HG02970 (cell line): ENCODE measurements around the gene ACE.

ENCODE experiments used
- ATAC-seq: cut with Tn5 transposase; IDR thresholded peaks from one replicate; pipeline ENCODE4 v1.9.1; 2021; ENCODE audit warnings: mild to moderate bottlenecking, moderate library complexity, moderate number of reproducible peaks; ENCODE audit not compliant: unreplicated experiment, low FRiP score

Gene ACE

DNA sequence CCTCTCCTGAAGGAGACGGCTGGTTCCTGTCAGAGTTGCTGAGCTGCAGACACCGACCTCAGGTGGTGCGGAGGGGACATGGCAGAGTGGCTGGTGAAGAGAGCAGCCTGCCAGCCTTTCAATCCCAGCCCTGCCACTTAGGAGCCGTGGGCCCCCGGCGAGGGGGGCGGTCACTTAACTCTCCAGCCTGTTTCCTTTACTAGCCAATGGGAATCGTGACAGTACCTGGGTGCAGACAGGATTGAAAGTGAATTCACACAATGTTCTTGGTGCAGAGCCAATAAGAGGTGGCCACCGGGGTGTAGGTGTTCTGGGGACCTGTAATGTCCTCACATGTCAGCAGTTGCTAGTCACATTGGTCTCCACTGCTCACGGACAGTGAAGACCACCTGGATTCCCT is 13.5 kb downstream of the ACE start:
- ATAC-seq, result no peak

DNA sequence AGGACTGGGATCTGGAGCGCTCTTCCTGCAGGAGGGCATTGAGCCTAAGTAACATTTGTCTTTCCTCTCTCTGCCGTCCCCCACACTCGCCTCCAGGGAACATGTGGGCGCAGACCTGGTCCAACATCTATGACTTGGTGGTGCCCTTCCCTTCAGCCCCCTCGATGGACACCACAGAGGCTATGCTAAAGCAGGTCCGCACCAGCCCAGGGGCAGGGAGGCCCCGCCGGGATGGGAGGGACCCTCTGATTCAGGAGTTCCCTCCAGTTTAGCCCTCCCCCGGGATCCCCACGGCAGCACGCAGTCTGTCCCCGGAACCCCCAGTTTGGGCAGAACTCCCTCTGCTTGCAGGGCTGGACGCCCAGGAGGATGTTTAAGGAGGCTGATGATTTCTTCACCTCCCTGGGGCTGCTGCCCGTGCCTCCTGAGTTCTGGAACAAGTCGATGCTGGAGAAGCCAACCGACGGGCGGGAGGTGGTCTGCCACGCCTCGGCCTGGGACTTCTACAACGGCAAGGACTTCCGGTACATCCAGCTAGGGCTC is 14.1 kb downstream of the ACE start:
- no peak for ATAC-seq

DNA sequence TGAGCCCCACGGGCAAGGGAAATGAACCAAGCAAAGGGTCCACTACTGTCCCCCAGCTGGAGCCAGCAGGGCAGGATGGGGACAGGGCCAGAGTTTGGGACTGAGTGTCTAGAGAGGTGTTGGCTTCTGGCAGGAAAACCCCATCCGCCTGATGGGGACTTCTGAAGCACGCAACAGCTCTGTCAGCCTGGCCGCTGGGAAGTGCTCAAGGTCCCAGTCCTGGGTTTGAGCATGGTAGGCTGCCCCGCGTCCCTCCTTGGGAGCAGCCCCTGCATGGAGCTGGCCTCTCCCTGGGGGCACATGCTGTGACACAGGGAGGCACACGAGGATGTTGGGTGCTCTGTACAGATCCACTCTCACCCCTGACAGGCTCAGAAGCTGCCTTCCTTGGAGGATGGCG is 14.6 kb downstream of the ACE start:
- ATAC-seq, result no peak

DNA sequence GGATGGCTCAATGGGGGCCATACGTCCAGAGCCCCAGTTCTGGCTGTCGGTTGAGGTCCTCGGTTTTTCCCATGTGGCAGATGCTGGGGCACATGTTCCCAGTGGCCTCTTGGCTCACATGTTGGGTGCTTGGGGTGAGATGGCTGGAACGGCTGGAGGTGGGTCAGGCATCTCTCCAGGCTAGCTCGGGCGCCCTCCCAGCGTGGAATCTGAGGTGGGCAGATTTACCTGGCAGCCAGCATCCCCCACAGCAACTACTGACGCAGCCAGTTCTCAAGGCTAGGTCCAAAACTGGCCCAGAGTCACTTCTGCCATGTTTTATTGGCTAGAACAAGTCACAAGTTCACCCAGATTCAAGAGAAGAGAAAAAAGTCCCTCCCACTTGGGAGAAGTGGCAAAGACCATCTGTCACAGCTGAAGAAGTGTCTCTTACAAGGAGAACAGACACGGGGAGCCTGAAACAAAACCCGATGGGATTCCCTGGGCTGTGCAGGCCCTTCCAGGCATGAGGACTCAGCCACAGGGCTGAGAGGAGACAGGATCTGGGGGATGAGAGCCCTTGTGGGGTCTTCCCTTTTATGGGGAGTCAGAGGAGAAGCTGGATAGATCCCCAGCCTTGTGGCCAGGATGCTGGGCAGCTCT is 15.2 kb downstream of the ACE start:
- ATAC-seq, result no peak

DNA sequence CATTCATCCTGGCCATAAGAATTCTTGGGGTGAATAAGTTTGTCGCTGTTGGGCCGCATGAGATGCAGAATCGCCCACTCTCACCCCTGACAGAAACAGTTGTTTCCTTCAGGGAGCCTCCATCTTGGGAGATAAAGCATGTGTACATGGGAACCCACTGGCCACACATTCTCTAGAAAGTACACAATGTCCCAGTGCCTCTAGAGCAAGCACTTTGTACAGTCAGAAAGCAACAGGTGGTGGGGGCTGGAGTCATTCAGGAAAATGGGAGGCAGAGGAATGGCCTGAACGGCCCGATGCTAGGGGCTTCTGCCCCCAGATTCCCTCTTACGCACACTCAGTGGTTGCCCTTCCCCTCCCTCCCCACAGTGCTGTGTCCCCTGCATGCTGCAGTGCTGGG is 16.1 kb downstream of the ACE start:
- ATAC-seq, result no peak

DNA sequence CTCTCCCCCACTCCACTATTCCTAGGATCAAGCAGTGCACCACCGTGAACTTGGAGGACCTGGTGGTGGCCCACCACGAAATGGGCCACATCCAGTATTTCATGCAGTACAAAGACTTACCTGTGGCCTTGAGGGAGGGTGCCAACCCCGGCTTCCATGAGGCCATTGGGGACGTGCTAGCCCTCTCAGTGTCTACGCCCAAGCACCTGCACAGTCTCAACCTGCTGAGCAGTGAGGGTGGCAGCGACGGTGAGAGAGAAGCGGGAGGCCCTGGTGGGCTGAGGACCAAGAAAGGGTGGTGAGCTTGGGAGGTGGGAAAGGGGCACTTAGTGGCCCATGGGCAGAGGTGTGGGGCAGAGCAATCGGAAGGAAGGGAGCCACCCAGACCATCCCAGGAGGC is 16.6 kb downstream of the ACE start:
- no peak for ATAC-seq

DNA sequence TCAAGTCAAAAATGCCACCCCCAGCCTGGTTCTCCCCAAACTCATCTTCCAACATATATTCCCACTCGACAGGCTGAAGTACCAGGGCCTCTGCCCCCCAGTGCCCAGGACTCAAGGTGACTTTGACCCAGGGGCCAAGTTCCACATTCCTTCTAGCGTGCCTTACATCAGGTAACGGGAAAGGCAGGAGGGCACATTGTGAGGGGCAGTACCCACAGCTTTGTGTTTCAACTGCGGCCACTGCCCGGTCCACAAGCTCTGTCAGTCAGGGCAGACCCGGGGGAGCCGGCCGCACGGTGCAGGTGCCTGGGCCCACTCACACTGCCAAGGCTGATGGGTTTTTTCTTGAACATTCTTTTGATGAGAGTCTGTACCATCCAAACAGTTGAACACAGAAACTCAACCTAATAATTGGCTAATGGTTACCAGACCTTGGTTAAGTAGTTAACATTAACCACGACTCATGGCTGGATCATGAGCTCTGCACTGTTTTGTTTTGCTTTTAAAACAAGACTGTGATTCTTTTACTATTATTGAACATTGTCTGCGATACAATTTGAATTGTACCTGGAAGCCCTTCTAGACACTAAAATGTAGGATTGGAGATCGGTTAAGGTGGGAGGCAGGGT is 17.6 kb downstream of the ACE start:
- ATAC-seq, result no peak

DNA sequence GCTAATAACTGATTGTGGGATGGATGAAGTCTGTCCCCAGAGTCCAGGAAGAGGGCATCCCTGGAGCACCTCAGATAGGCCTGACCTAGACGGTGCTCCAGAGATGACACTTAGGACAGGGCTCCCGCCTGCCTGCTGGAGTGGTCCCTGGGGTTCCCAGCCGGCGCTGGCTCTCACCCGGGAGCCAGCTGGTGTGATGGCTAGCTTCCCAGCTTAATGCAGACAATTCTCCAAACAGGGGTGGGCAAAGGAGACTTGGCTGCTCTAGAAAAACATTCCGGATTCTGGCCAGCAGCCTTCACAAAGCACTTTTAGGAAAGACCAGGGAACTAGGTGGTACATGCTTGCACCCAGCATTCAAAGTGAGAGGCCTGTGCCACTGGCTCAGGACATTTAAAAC is 18.6 kb downstream of the ACE start:
- no peak for ATAC-seq

DNA sequence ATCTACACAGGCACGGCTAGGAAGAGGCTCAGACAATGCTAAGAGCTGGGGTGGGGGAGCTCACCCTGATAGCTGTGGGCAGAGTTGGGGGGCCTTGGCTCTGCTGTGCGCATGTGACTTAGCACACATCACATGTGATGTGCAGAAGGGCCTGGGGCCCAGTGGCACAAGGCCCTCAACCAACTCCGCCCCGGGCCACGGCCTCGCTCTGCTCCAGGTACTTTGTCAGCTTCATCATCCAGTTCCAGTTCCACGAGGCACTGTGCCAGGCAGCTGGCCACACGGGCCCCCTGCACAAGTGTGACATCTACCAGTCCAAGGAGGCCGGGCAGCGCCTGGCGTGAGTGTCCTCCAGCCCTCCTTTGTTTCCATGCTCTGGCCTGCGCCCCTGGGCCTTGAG is 19.3 kb downstream of the ACE start:
- ATAC-seq, result no peak

DNA sequence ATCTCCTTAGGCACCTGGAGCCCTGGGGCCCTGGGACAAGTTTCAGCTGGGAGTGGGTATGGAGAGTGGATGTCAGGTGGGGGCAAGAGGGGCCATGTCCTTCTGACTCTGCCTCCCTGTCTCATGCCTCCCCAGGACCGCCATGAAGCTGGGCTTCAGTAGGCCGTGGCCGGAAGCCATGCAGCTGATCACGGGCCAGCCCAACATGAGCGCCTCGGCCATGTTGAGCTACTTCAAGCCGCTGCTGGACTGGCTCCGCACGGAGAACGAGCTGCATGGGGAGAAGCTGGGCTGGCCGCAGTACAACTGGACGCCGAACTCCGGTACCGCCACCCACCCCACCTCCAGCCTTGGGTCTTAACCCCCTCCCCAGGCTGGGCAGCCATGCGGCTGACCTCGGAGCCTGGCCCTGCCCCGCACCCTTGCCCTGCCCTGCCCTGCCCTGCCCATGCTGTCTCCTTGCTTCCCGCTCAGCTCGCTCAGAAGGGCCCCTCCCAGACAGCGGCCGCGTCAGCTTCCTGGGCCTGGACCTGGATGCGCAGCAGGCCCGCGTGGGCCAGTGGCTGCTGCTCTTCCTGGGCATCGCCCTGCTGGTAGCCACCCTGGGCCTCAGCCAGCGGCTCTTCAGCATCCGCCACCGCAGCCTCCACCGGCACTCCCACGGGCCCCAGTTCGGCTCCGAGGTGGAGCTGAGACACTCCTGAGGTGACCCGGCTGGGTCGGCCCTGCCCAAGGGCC is 20.0 kb downstream of the ACE start:
- ATAC-seq, result no peak

DNA sequence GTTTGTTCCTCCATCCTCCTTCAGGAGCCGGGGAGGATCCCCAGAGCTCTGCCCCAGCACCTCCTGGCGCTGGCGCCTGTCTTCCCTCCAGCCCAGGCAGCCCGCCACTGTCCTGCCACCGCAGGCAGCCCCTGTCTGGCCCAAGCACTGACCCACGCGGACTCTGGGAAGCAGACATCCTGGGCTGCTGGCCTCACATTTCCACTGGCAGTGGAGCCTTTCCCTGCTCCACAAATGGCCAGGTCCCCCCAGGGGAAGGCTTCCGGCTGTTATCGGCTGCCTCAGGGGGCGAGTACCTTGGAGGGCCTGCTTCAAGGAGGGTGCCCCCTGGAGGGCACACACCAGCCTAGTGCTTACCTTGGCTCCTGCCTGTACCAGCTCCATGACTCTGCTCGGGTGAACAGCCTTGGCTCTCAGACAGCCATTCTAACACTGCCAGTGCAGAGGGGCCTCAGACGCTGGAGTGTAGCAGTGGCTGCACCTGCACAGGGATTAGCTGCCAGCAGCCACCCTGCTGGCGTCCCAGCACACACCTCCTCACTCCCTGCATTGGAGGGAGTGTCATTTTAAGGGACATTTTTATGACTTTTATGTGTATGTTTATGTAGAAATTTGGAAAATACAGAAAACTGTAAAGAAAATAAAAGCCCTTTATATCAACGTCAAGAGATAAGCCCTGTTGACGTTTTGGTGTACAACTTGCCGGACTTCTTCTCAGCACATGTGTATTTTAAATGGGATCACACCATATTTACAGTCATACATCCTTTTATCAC is 21.0 kb downstream of the ACE start:
- ATAC-seq, result no peak

DNA sequence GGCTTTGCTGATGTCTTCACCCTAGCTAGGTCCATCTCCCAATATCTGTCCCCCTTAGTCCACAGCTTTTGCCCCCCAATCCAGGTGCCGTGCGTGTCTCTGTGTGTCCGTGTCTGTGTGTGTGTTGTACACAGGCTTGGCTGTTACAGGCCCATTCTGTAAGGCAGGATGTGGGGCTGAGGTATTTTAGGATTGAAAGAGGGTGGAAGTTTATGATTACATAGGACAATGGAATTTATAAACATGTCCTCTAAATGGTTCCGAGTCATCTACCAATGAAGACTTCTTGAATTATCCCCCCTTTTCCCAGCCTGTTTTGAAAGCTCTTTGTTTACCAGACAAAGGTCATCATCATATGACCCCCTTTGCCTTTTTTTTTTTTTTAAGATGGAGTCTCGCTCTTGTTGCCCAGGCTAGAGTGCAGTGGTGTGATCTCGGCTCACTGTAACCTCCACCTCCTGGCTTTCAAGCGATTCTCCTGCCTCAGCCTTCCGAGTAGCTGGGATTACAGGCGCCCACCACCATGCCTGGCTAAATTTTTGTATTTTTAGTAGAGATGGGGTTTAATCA is 21.9 kb downstream of the ACE start:
- ATAC-seq, result no peak

DNA sequence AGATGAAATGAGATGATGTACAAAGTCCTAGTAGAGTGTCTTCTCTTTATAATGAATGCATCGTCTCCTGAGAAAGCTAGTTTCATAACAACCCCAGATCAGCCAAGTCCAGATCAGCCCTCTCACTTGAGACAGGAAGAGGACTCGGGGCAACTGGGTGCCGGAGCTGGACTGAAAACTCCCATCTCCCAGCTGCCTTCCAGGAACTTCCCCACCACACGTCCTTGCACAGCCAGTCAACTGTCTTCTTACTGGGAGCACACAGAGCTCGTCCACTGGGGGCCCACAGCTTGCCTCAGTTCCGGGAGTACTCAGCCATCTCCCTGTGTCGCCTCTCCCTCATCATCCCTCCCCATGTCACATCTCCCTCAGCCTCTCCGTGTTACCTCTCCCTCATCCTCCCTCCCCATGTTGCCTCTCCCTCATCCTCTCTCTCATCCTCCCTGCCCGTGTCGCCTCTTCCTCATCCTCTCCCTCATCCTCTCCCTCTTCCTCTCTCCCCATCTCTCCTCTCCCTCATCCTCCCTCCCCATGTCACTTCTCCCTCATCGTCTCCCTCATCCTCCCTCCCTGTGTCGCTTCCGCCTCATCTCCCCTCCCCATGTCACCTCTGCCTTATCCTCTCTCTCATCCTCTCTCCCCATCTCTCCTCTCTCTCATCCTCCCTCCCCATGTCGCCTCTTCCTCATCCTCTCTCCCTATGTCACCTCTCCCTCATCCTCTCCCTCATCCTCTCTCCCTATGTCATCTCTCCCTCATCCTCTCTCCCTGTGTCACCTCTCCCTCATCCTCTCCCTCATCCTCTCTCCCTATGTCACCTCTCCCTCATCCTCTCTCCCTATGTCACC is 23.9 kb downstream of the ACE start:
- no peak for ATAC-seq

DNA sequence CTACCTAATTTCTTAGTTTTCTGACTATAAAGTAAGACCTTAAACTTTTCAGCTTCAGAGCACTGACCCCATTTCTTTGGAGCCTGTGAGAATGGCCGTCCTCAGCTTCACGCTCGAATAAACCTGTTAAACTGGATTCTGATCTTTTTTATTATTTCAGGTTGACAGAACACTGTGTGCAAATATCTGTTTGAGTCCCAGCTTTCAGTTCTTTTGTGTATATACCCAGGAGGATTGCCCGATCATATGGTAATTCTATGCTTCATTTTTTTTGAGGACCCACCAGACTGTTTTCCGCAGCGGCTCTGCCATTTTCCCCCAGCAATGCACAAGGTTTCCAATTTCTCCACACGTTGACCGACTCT is 26.5 kb downstream of the ACE start:
- no peak for ATAC-seq

DNA sequence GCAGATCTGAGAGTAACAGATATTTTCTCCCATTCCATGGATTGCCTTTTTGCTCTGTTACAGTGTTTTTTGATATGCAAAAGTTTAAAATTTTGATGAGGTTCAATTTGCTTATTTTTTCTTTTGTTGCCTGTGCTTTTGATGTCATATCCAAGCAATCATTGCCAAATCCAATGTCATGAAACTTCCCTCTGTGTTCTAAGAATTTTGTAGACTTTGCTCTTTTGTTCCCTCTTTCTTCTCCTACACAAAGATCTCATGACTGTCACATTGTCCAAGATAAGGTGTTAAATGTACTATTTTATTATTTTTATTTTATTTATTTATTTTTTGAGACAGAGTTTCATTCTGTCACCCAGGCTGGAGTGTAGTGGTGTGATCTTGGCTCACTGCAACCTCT is 27.4 kb downstream of the ACE start:
- no peak for ATAC-seq

DNA sequence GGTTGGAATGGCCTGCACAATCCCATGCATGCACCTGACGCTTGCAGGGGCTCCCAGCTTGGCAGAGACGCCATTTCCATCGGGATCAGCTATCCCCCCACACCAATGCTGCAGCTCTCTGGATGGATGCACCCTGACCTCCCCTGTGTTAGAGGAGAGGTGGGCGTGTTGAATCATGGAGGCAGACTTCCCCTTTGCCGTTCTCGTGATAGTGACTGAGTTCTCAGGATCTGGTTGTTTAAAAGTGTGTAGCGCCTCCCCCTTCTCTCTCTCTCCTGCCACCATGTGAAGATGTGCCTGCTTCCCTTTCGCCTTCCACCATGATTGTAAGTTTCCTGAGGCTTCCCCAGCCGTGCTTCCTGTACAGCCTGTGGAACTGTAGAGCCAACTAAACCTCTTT is 28.5 kb downstream of the ACE start:
- no peak for ATAC-seq

DNA sequence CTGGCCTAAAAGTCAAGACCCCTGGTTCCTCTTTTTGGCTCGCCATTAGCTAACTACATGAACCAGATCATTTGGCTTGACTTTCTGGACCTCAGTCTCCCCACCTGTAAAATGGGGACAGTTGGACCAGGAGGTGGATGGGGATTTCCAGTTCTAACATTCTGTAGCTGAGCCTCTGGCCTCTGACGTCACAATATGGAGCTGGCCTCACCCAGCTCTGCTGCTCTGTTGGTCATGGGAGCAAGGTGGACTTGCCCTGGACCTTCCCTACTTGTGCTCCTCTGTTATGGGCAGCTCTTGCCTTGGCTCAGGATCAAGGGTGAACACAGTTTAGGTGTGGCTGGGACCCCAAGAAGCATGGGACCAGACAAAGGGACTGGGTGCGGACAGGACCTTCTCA is 29.8 kb downstream of the ACE start:
- no peak for ATAC-seq

DNA sequence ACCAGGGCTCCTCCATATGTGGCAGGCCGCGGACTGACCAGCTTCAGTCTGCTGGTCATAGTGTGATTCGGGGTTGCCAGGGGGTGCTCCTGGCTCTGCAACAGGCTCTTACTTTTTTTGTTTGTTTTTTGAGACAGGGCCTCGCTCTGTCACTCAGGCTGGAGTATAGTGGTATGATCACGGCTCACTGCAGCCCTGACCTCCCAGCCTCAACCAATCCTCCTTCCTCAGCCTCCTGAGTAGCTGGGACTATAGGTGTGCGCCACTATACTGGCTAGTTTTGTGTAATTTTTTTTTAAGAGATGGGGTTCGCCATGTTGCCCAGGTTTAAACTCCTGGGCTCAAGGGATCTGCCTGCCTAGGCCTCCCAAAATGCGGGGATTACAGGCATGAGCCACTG is 34.5 kb downstream of the ACE start:
- no peak for ATAC-seq

DNA sequence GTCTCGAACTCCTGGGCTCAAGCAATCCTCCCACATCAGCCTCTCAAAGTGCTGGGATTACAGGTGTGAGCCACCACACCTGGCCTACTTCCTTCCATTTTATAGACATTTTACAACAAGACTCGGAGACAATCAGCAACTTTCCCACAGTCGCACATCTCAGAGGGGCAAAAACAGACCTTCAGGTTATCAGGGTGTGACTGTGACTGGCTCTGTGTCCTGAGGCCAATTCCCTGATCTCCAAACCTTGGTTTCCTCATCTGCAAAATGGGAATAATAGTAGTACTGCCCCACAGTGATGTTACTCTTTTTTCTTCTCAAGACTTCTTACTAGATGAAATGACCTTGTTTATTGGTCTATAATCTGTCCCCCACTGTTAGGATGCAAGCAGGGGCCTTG is 35.5 kb downstream of the ACE start:
- ATAC-seq, result no peak
